GM19452 (cell line): ENCODE results near the gene IFNA5.

Experiments
- ATAC-seq: cut with Tn5 transposase; IDR thresholded peaks from one replicate; pipeline ENCODE4 v1.9.1; 2021; ENCODE audit not compliant: unreplicated experiment

Gene IFNA5

DNA sequence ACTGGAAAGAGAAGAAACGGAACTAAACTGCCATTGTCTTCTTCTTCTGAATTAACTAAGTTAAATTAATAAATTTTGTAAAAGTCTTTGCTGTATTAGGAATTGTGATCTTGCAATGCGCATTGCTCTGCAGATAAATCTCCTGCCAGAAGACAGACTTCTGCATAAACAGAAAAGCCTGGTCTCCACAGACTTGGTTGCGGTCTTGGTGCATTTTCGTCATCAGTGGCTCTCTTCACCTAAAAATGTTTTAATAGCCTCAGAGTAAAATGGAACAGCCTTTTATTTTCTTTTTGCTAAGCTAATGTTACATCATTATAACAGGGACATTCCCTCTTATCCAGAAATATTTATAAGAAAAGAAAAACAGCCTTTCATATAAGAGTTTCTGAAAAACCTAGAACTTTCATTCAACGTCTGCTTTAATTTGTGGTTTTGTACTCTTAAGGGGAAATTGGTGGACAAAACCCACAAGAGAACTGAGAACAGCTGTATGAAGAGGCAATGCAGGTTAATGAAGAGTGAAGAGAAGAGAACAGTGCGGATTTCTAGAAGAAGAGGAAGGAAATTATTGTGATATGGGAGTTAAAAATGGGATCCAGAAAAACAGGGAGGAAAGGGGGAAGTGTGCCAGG lies 10.1 kb downstream of the IFNA5 start:
- no peak for ATAC-seq

DNA sequence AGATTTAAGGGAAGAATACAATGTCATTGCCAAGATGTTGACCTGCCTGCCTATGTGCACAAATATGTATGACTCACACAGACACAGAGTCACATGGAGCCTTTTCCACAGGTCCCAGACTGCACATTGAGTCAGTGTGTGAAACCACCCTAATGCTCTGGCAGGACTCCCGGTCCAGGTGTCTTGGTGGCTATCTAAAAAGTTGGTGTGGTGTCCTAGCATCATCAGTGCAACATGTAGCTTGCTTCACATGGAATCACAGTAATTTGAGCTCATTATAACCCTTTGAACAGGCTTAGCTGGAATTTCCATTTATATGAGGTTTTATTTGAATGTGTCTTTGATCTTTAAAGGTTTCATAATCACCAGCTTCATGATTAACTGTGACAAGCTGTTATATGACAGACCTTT lies 10.7 kb downstream of the IFNA5 start:
- ATAC-seq, result no peak

DNA sequence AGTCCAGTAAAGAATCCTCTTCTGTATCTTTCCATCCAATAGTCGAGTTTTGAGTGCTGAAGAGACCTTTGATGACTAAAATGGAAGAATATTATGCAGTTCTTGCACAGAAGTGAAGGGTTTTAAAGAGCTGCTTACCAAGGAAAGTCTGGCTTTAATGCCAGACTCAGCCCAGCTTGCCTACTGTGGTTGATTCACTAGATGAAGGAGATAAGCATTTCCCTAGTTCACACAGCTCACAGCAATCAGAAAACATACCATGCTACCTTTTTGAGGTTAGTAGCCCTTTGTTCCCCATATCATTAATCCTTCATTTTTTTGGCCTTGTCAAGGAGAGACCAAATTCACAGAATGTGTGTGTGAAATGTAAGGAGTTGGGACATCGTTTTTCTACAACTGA lies 15.3 kb downstream of the IFNA5 start:
- no peak for ATAC-seq

DNA sequence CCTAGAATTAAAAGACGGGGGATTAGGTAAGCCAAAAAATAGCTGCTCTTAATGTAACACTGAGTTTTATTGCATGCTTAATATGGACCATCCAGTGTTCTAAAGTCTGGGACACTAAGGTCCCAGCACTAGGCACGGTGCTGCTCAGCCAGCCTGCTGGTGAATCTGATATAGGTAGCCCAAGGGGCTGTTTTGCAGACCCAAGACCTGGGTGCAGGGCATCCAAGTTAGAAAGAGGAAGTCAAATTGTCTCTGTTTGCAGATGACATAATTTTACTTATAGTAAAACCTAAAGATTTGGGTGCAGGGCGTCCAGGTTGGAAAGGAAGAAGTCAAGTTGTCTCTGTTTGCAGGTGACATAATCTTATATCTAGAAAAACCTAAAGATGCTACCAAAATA lies 17.8 kb downstream of the IFNA5 start:
- ATAC-seq, result no peak

DNA sequence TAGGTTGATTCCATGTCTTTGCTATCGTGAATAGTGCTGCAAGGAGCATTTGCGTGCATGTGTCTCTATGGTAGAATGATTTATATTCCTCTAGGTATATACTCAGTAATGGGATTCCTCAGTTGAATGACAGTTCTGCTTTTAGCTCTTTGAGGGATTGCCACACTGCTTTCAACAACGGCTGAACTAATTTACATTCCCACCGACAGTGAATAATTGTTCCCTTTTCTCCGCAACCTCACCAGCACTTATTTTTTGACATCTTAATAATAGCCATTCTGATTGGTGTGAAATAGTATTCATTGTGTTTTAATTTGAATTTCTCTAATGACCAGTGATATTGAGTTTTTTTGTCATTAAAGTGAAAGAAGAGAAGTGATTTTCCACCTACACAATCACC lies 18.5 kb downstream of the IFNA5 start:
- no peak for ATAC-seq

DNA sequence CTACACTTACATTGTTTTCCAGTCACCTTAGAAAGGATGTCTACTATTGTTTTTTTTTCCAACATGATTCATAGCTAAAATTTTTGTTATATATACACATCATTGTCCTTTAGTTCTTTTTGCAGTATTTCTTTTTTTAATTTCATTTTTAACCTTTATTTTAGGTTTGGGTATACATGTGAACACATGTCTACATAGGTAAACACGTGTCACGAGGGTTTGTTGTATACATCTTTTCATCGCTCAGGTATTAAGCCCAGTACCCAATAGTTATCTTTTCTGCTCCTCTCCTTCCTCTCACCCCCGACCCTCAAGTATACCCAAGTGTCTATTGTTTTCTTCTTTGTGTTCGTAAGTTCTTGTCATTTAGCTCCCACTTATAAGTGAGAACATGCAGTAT lies 19.0 kb downstream of the IFNA5 start:
- no peak for ATAC-seq

DNA sequence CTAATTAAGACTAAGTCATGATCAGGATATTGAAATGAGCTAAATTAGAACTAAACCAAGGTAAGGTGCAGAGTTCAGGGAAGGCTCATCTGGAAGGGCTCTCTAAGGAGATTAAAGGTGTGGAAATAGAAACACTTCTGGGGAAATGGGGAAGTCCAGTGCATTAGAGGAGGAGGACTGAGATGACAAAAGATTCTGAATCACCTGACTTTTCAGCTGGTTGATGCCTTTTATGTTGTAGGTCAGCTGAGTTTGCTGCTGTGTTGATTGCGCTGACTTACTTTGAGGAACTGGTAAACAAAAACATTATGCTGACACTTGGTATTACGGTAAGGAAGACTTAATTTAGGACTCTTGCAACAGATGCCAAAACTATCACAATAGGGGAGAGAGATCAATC lies 23.8 kb downstream of the IFNA5 start:
- no peak for ATAC-seq

DNA sequence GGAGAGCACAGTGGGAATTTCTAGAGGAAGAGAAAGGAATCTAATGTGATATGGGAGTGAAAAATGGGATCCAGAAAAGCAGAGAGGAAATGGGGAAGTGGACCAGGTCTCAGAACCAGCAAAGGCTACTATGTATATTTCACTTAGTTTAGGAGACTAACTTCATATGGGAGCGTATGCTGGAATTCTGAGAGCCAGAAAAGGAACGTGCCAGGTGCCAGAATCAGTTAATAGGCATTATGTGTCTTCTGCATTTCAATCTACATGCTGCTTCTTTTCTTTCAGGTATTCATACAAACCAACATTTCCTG lies 36.8 kb downstream of the IFNA5 start:
- ATAC-seq, result no peak

DNA sequence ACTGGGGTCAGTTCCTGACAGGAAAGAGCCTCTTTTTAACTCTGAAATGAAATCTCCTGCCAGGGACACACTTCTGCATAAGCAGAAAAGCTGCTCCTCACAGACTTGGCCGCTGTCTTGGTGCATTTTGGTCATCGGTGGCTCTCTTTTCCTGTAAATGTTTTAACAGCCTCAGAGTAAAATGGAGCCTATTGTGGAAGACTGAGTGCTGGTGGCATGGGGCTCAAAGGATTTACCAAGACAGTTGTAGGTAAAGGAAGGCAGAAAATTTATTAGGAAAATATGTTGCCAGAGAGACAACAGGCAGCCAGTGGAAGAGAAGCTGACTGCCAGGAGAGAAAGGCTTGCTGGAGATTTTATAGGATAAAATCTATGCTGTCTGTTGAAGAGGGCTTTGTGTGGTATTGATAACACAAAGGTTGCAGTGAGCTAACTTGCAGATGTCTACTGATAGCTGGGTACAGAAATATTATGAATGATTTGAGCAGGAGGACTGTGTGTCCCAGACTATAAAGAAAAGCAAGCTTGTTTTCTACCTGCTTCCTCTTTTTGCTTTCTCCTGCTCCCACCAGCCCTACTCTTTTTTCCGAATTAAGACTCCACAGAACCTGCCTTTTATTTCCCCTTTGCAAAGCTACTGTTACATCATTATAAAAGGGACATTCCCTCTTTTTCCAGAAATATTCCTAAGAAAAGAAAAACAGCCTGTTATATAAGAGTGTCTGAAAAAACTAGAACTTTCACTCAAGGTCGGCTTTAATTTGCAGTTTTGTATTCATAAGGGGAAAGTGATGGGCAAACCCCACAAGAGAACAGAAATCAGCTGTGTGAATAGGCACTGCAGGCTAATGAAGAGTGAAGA lies 37.4 kb downstream of the IFNA5 start:
- peak; percentile 62 for ATAC-seq

DNA sequence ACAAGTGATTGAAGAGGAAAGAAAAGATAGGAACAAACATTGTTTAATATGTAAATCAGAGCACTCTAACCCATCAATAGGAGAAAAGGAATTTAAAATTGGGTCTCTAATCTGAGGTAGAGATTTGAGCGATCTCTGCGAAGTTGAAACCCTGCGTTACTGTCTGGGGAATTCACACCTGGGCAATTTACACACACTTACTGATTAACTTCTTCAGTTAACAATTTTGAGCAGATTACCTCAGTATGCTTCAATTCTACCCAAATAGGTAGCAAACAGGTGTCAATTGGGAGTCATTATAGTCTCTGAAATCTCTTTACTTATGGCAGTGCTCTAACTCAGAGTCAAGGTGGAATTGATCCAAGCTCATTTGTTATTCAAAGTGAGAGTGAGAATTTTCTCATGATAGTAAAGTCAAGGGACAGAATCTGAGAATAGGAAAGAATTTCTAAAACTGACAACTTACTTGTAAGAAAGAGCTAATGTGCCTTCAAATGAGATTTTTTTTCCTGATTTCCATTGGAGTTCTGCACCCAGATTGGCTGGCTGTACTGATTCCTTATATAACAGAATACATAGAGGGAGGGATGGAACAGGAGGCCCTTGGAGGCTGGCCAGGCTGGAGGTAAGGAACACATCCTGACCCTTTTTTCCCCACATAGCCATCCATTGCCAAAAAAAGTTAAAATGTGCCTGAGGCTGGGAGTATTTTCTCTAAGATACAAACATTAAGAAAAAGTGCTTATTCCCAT lies 38.2 kb downstream of the IFNA5 start:
- peak; percentile 48 for ATAC-seq

DNA sequence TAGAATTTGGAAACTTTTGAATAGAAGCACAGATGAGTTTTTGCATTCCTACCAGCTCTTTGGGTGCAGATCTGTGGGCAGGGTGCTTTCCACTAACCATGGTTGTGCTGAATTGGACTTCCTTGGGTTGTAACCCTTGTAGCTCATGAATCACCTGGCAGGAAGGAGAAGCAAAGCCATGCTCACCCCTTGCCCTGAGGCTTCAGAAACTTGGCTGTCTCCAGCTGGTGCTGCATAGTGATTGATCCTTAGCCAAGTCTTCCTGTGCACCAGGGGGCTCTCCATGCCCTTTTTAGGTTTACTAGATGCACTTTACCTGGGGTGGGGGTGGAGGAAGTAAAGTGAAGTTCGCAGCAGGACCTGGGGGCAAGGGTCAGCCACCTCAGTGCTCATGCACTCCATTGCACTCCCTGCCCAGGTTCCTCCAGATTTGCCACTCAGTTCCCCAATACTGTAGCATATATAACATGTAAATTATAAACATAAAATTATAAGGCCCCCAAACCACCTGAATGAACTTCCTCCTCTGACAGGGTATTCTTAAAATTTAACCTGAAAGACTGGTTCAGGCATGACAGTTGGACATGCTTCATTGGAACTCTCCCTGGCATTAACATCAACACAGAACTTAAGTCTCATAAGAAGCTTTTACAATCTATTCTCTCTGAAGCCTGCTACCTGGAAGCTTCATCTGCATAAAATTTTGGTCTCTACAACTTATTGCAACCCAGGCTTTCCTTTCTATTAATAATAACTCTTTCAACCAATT lies 39.5 kb downstream of the IFNA5 start:
- no peak for ATAC-seq

DNA sequence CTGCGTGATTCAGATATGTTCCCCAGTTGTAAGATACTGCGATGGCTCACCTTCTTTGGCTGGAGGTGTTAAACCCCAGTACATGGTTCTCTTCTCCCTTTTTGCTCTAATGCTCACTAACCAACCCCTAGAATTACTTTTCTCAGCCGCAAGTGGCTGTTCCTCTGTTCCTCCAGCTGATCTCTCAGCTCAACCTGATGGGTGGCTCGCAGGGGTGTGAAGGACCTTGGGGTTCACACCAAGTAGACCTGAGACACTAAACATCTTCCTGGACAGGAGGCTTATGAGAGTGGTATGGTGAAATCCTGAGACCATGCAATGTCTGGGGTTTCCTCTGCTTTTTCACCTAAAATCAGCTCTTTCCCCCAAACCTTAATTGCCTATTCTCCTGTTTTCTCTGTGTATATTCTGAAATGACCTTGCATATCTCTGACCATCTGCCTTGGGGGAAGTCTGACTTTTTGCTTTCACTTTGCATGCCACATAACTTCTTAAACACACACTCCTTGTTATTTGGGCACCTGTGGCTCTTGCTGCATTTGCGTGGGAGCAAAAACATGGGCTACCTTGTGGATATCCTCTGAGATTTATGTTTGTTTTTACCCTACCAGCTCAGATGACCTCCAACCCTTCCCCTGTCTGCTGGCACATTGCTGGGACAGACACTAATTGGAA lies 49.4 kb downstream of the IFNA5 start:
- no peak for ATAC-seq
